Measurements from ENCODE around the gene NRIP1. TPM values are rescaled to one million over a fixed set of nuclear protein-coding genes. Genes with fewer than 3 reads are reported as not detected.

The NRIP1 gene
- total RNA-seq, 4 donors from 2014 or later = 15.8 to 23.6 (median 18.0) TPM

GRCh38 chr21:15084668-15085067 is 19.9 kb upstream of the NRIP1 start:
- no peaks in the 10 kb centered on the region for H3K9me3 ChIP-seq
- no peak overlapping the region for H3K27ac ChIP-seq
- H3K36me3 ChIP-seq = no peaks in the 10 kb centered on the region
- no peak for DNase-seq (ENCODE audit: low spot score in 2 of 2)
- TF ChIP-seq POLR2AphosphoS5 (IDR thresholded peaks at IDR 0.05) (no peak), EP300 (IDR thresholded peaks at IDR 0.05) (no peak), POLR2A (IDR thresholded peaks at IDR 0.05) (no peak), CTCF (IDR thresholded peaks at IDR 0.05) (no peak)
- H3K4me3 ChIP-seq = no peak overlapping the region
- no peaks in the 10 kb centered on the region for H3K27me3 ChIP-seq
- no peaks in the 10 kb centered on the region for H3K4me1 ChIP-seq

- no peak for DNase-seq (ENCODE audit: low spot score in 2 of 2)
- Histone ChIP-seq H3K9me3 (no peaks in the 10 kb centered on the region), H3K27ac (no peak overlapping the region), H3K27me3 (no peaks in the 10 kb centered on the region), H3K36me3 (no peaks in the 10 kb centered on the region), H3K4me3 (no peak overlapping the region), H3K4me1 (no peaks in the 10 kb centered on the region)
- WGBS = 49% methylated on average over 2 of the region's 2 CpGs
- TF ChIP-seq CTCF (IDR thresholded peaks at IDR 0.05) = no peak
- TF ChIP-seq POLR2A (IDR thresholded peaks at IDR 0.05) = no peak
- TF ChIP-seq POLR2AphosphoS5 (IDR thresholded peaks at IDR 0.05) = no peak
- TF ChIP-seq EP300 (IDR thresholded peaks at IDR 0.05) = no peak
Observed at GRCh38 chr21:15080526-15080925, 15.7 kb upstream of the NRIP1 start.

- no peaks in the 10 kb centered on the region for H3K9me3 ChIP-seq
- no peak overlapping the region for H3K4me3 ChIP-seq
- H3K27me3 ChIP-seq = no peaks in the 10 kb centered on the region
- H3K27ac ChIP-seq = no peak overlapping the region
- H3K4me1 ChIP-seq = no peaks in the 10 kb centered on the region
- 87% methylated on average over 10 of the region's 10 CpGs for WGBS
- no peak for DNase-seq (ENCODE audit: low spot score in 2 of 2)
- no peak for TF ChIP-seq CTCF (IDR thresholded peaks at IDR 0.05)
- TF ChIP-seq POLR2A (IDR thresholded peaks at IDR 0.05) = no peak
- no peak for TF ChIP-seq POLR2AphosphoS5 (IDR thresholded peaks at IDR 0.05)
- TF ChIP-seq EP300 (IDR thresholded peaks at IDR 0.05) = no peak
- H3K36me3 ChIP-seq = no peaks in the 10 kb centered on the region
Observed at GRCh38 chr21:15079269-15079668, 14.5 kb upstream of the NRIP1 start.

- H3K4me1 ChIP-seq = no peaks in the 10 kb centered on the region
- H3K9me3 ChIP-seq = no peaks in the 10 kb centered on the region
- H3K27ac ChIP-seq = no peak overlapping the region
- H3K36me3 ChIP-seq = no peaks in the 10 kb centered on the region
- no peak for DNase-seq (ENCODE audit: low spot score in 2 of 2)
- WGBS = 63% methylated on average over 2 of the region's 2 CpGs
- TF ChIP-seq POLR2A (IDR thresholded peaks at IDR 0.05) = no peak
- TF ChIP-seq POLR2AphosphoS5 (IDR thresholded peaks at IDR 0.05) = no peak
- TF ChIP-seq CTCF (IDR thresholded peaks at IDR 0.05) = no peak
- TF ChIP-seq EP300 (IDR thresholded peaks at IDR 0.05) = no peak
- H3K27me3 ChIP-seq = no peaks in the 10 kb centered on the region
- no peak overlapping the region for H3K4me3 ChIP-seq
Observed at GRCh38 chr21:15078180-15078579, 13.4 kb upstream of the NRIP1 start.

GRCh38 chr21:15077529-15078145 is 12.8 kb upstream of the NRIP1 start:
- DNase-seq (ENCODE audit: low spot score in 2 of 2) = no peak
- TF ChIP-seq CTCF (IDR thresholded peaks at IDR 0.05) (no peak), EP300 (IDR thresholded peaks at IDR 0.05) (no peak), POLR2AphosphoS5 (IDR thresholded peaks at IDR 0.05) (no peak), POLR2A (IDR thresholded peaks at IDR 0.05) (no peak)
- no peaks in the 10 kb centered on the region for H3K4me1 ChIP-seq
- H3K36me3 ChIP-seq = no peaks in the 10 kb centered on the region
- WGBS = 79% methylated on average over 4 of the region's 4 CpGs
- H3K4me3 ChIP-seq = no peak overlapping the region
- H3K9me3 ChIP-seq = no peaks in the 10 kb centered on the region
- H3K27me3 ChIP-seq = no peaks in the 10 kb centered on the region
- no peak overlapping the region for H3K27ac ChIP-seq

Data from suprapubic skin (tissue), 4 donors.